HCT116 (cell line): ENCODE data around the gene CEND1. TPM values are rescaled to one million over a fixed set of nuclear protein-coding genes. Genes with fewer than 3 reads are reported as not detected.

Experiments
- ATAC-seq: fragments of 200-7000 bp; cut with Tn5 transposase; 2 replicates; pipeline ENCODE4 v1.9.1; 2020; ENCODE audit warnings: mild to moderate bottlenecking, moderate library complexity
- BruUV-seq: library from RNA; stranded (reverse); fragments of 400-500 nt; replicated peaks from 2 replicates; lab custom pipeline; 2021; lab: Mats Ljungman, UMichigan
- CTCF ChIA-PET: fragments of 300-600 bp; sonication (Branson Sonifier 250); formaldehyde crosslinking; loops from one replicate; lab custom pipeline; 2021; ENCODE audit warnings: antibody characterized with exemption; lab: Charles Lee
- POLR2A ChIA-PET: fragments of 300-600, 350-600 bp; sonication (Branson Sonifier 250); formaldehyde crosslinking; loops from one replicate; lab custom pipeline; 2021; ENCODE audit warnings: antibody characterized with exemption; lab: Charles Lee
- RAD21 ChIA-PET, 2 experiments: fragments of 300-600 bp; sonication (Branson Sonifier 250); formaldehyde crosslinking; loops; one replicate each; lab custom pipeline; 2023; ENCODE audit warnings: low total read pairs in 2 of 2; ENCODE audit not compliant: uncharacterized antibody in 2 of 2, unreplicated experiment in 2 of 2, low non-redundant PET in 1 of 2; lab: Charles Lee
- DNase-seq: peaks from one replicate; pipeline ENCODE4 v3.0.0-alpha.2; 2010; ENCODE audit warnings: low read depth, low spot score
- H2AFZ ChIP-seq: fragments of 200-600 bp; shearing (Covaris generic), sonication (generic); 2 replicates; pipeline ENCODE4 v1.6.1; 2017; ENCODE audit warnings: low read depth, mixed run types, mixed read lengths, antibody characterized with exemption, low read length; ENCODE audit not compliant: poor library complexity, severe bottlenecking
- H3K27ac ChIP-seq: 2 replicates; pipeline ENCODE4 v1.5.1; 2012; ENCODE audit warnings: low read depth, low read length
- H3K27me3 ChIP-seq: fragments of 200-600 bp; sonication (generic); 2 replicates; pipeline ENCODE4 v1.6.1; 2016; ENCODE audit warnings: mixed run types, low read length, mixed read lengths; ENCODE audit not compliant: insufficient read depth
- H3K36me3 ChIP-seq, 2 experiments: fragments of 200-500 bp in 1 of 2; fragments of 200-600 bp in 1 of 2; sonication (Bioruptor generic) in 1 of 2; sonication (generic) in 1 of 2; 2 replicates each; pipeline versions ENCODE4 v1.5.1 to v1.6.1; 2014 to 2016; ENCODE audit warnings: low read length in 2 of 2, inconsistent platforms in 1 of 2, mixed read lengths in 1 of 2, mixed run types in 1 of 2; ENCODE audit not compliant: insufficient read depth in 2 of 2, control insufficient read depth in 1 of 2
- H3K4me1 ChIP-seq, 2 experiments: fragments of 200-600 bp in 1 of 2; sonication (generic) in 1 of 2; 2 replicates each; pipeline versions ENCODE4 v1.5.1 to v1.6.1; 2012 to 2017; ENCODE audit warnings: low read length in 2 of 2, inconsistent platforms in 1 of 2, mild to moderate bottlenecking in 1 of 2, mixed read lengths in 1 of 2, mixed run types in 1 of 2, moderate library complexity in 1 of 2; ENCODE audit not compliant: insufficient read depth in 2 of 2, control insufficient read depth in 1 of 2
- H3K4me2 ChIP-seq: fragments of 200-600 bp; sonication (generic); 2 replicates; pipeline ENCODE4 v1.6.1; 2017; ENCODE audit warnings: mixed run types, low read length, mixed read lengths
- H3K4me3 ChIP-seq, 2 experiments: fragments of 200-600 bp in 1 of 2; sonication (generic) in 1 of 2; replicated peaks in 1 of 2; 2 replicates each; pipeline ENCODE4 v1.5.1; 2011 to 2016; ENCODE audit warnings: low read length in 2 of 2, control low read depth in 1 of 2, low read depth in 1 of 2, mild to moderate bottlenecking in 1 of 2, mixed read lengths in 1 of 2, mixed run types in 1 of 2
- H3K79me2 ChIP-seq: fragments of 200-600 bp; sonication (generic); 2 replicates; pipeline ENCODE4 v1.6.1; 2017; ENCODE audit warnings: mild to moderate bottlenecking, mixed run types, low read length, moderate library complexity, mixed read lengths; ENCODE audit not compliant: insufficient read depth
- H3K9ac ChIP-seq: fragments of 200-600 bp; sonication (generic); 2 replicates; pipeline ENCODE4 v1.6.1; 2016; ENCODE audit warnings: low read length, mixed read lengths
- H3K9me2 ChIP-seq: fragments of 200-600 bp; sonication (generic), shearing (Covaris generic); 2 replicates; pipeline ENCODE4 v1.6.1; 2017; ENCODE audit warnings: mixed run types, mild to moderate bottlenecking, moderate library complexity; ENCODE audit not compliant: insufficient read depth
- H3K9me3 ChIP-seq, 2 experiments: fragments of 200-500 bp in 1 of 2; fragments of 200-600 bp in 1 of 2; sonication (Bioruptor generic) in 1 of 2; sonication (generic) in 1 of 2; 2 replicates each; pipeline ENCODE4 v1.6.1; 2014 to 2017; ENCODE audit warnings: low read length in 2 of 2, mixed read lengths in 2 of 2, inconsistent platforms in 1 of 2, low read depth in 1 of 2, mild to moderate bottlenecking in 1 of 2, mixed run types in 1 of 2, moderate library complexity in 1 of 2; ENCODE audit not compliant: control insufficient read depth in 1 of 2, insufficient read depth in 1 of 2
- H4K20me1 ChIP-seq: fragments of 200-600 bp; sonication (generic), shearing (Covaris generic); 2 replicates; pipeline ENCODE4 v1.6.1; 2017; ENCODE audit warnings: mixed run types, mild to moderate bottlenecking, moderate library complexity; ENCODE audit not compliant: insufficient read depth
- ATF3 ChIP-seq: IDR thresholded peaks from 2 replicates; pipeline ENCODE4 v1.6.1; 2012
- CBX3 ChIP-seq: IDR thresholded peaks from 2 replicates; pipeline ENCODE4 v1.6.1; 2012; ENCODE audit warnings: low read depth
- CTCF ChIP-seq, 3 experiments: fragments of 200-600 bp in 1 of 3; sonication (generic) in 1 of 3; IDR thresholded peaks in 2 of 3; conservative IDR thresholded peaks in 1 of 3; 2 replicates each; pipeline ENCODE4 v1.5.1; 2012 to 2017; ENCODE audit warnings: low read depth in 2 of 3, low read length in 2 of 3, antibody characterized with exemption in 1 of 3, borderline replicate concordance in 1 of 3, control low read depth in 1 of 3, mild to moderate bottlenecking in 1 of 3, mixed read lengths in 1 of 3, mixed run types in 1 of 3, moderate library complexity in 1 of 3; ENCODE audit not compliant: insufficient read depth in 1 of 3
- EGR1 ChIP-seq: IDR thresholded peaks from 2 replicates; pipeline ENCODE4 v1.6.1; 2012; ENCODE audit warnings: low read depth
- ELF1 ChIP-seq: IDR thresholded peaks from 2 replicates; pipeline ENCODE4 v1.6.1; 2012; ENCODE audit warnings: low read depth, borderline replicate concordance
- EZH2 ChIP-seq: fragments of 200-600 bp; sonication (generic); IDR thresholded peaks from 2 replicates; pipeline ENCODE4 v1.6.1; 2017; ENCODE audit warnings: antibody characterized with exemption, mixed run types
- EZH2phosphoT487 ChIP-seq: fragments of 200-600 bp; IDR thresholded peaks from 2 replicates; pipeline ENCODE4 v1.6.1; 2018; ENCODE audit warnings: antibody characterized with exemption, borderline replicate concordance
- JUND ChIP-seq: IDR thresholded peaks from 2 replicates; pipeline ENCODE4 v1.6.1; 2012
- MAX ChIP-seq: IDR thresholded peaks from 2 replicates; pipeline ENCODE4 v1.6.1; 2012
- POLR2A ChIP-seq: IDR thresholded peaks from 2 replicates; pipeline ENCODE4 v1.7.0; 2011; ENCODE audit warnings: borderline replicate concordance; ENCODE audit not compliant: insufficient read depth, insufficient read length; ENCODE audit errors: extremely low read depth
- SIN3A ChIP-seq: IDR thresholded peaks from 2 replicates; pipeline ENCODE4 v1.6.1; 2012; ENCODE audit warnings: low read depth
- SP1 ChIP-seq: IDR thresholded peaks from 2 replicates; pipeline ENCODE4 v1.6.1; 2012; ENCODE audit warnings: low read depth
- SRF ChIP-seq: IDR thresholded peaks from 2 replicates; pipeline ENCODE4 v1.6.1; 2012; ENCODE audit warnings: low read depth
- ZFX ChIP-seq: fragments of 450-650 bp; IDR thresholded peaks from 2 replicates; pipeline ENCODE4 v1.6.1; 2017
- ZNF274 ChIP-seq: fragments of 200-500 bp; sonication (Bioruptor generic); IDR thresholded peaks from 2 replicates; pipeline ENCODE4 v1.6.1; 2014; ENCODE audit warnings: mild to moderate bottlenecking, low read depth, low read length, inconsistent platforms
- intact Hi-C: fragments of 100-400 bp; cut with micrococcal nuclease; formaldehyde crosslinking; loops from 2 replicates; pipeline ENCODE4 v1.10.0; 2022
- total RNA-seq: library from RNA; stranded (reverse); gene quantifications from one replicate; pipeline ENCODE4 v1.2.1, GENCODE V29; 2021; ENCODE audit not compliant: unreplicated experiment

The CEND1 gene
- total RNA-seq, 1 experiment from 2014 or later = 0.27 TPM

GRCh38 chr11:747158-748006 lies 42.5 kb downstream of the CEND1 start, which contains the start of gene TALDO1 (continued):
- no peak for TF ChIP-seq ELF1
- TF ChIP-seq SP1 = no peak; the same call in 1 of the 2 replicates
- TF ChIP-seq JUND = no peak
- peak; percentile 59; the same call in 1 of the 2 replicates for TF ChIP-seq SIN3A
- TF ChIP-seq MAX = peak; percentile 72
- TF ChIP-seq SRF = no peak
- no peak for TF ChIP-seq CBX3
- peak; percentile 61 for TF ChIP-seq POLR2A
- TF ChIP-seq EZH2phosphoT487 = no peak
- TF ChIP-seq EZH2 = no peak
- TF ChIP-seq ATF3 = no peak
- TF ChIP-seq EGR1 = no peak

- CTCF ChIA-PET = interaction anchor here (1.0 to 2.7 kb wide), 3 partner anchors 16 to 42 kb away, joined by 3 to 10 read pairs (median 6); no protein-coding TSS in a partner anchor
- BruUV-seq = no TSS peak
Measured at GRCh38 chr11:746289-747157, 43.4 kb downstream of the CEND1 start.

More at GRCh38 chr11:746289-747157, 43.4 kb downstream of the CEND1 start:
- intact Hi-C loops = no loop called here
- ATAC-seq (peak; percentile 41), DNase-seq (no peak)
- ChIA-PET POLR2A (interaction anchor here (0.5 kb wide), 1 partner anchor 9 kb away, joined by 3 read pairs; no protein-coding TSS in a partner anchor), RAD21 (interaction anchor here in 1 of 2 experiments (0.6 kb wide), 1 partner anchor 18 kb away, joined by 5 read pairs; no protein-coding TSS in a partner anchor)
- Histone ChIP-seq H3K4me2 (peak overlapping the region; percentile 90), H3K4me1 (peaks cover 26 to 62% of the 10 kb centered on the region in 2 experiments), H4K20me1 (no peaks in the 10 kb centered on the region), H3K9me2 (no peaks in the 10 kb centered on the region), H3K79me2 (peaks cover 43% of the 10 kb centered on the region), H3K4me3 (peak overlapping the region; percentile 51 to 91), H2AFZ (no peak overlapping the region), H3K36me3 (no peaks in the 10 kb centered on the region), H3K9ac (peak overlapping the region; percentile 94), H3K27me3 (no peaks in the 10 kb centered on the region), H3K27ac (peak overlapping the region; percentile 91; the same call in 1 of the 2 replicates), H3K9me3 (no peaks in the 10 kb centered on the region)
- TF ChIP-seq CTCF (IDR thresholded peaks at IDR 0.05 in 2 of 3, conservative IDR thresholded peaks at IDR 0.05 in 1 of 3; ENCODE audit: borderline replicate concordance in 1 of 3, insufficient read depth in 1 of 3, low read depth in 2 of 3, low read length in 2 of 3) = 0 out of 6 replicates have a peak, but pooled peaks of 1 of the 3 experiments have one; percentile 3
- TF ChIP-seq ZNF274 = no peak
- TF ChIP-seq SIN3A = no peak
- TF ChIP-seq ZFX = no peak
